HepG2 (cell line): ENCODE measurements around the gene NEURL4. TPM values are rescaled to one million over a fixed set of nuclear protein-coding genes. Genes with fewer than 3 reads are reported as not detected.

Experiments
- CBX5 ChIP-seq: sonication (generic); formaldehyde crosslinking; IDR thresholded peaks from 2 replicates; pipeline ENCODE4 v1.4.0; 2020; ENCODE audit warnings: missing genetic modification reagents, borderline replicate concordance
- REL ChIP-seq: sonication (generic); formaldehyde crosslinking; conservative IDR thresholded peaks from 2 replicates; pipeline ENCODE4 v1.8.0; 2022; ENCODE audit warnings: mild to moderate bottlenecking, missing genetic modification reagents, moderate library complexity
- ZNF407 ChIP-seq: sonication (generic); formaldehyde crosslinking; IDR thresholded peaks from one replicate; pipeline ENCODE4 v1.5.1; 2020; ENCODE audit warnings: mild to moderate bottlenecking, missing genetic modification reagents; ENCODE audit errors: not compliant biosample characterization
- ZNF616 ChIP-seq: sonication (generic); formaldehyde crosslinking; IDR thresholded peaks from 2 replicates; pipeline ENCODE4 v1.5.0; 2020; ENCODE audit warnings: low read depth, mild to moderate bottlenecking, missing genetic modification reagents
- ZSCAN12 ChIP-seq: sonication (generic); formaldehyde crosslinking; IDR thresholded peaks from 2 replicates; pipeline ENCODE4 v1.9.0; 2021; ENCODE audit warnings: mild to moderate bottlenecking, missing genetic modification reagents
- polyA plus RNA-seq, 8 experiments: library from polyadenylated mRNA; depleted of rRNA in 3 of 8; stranded (reverse) in 7 of 8; unstranded in 1 of 8; fragments of >200 nt; fragmentation: Illumina TruSeq in 4 of 8; extraction: Trizol in 4 of 8; gene quantifications; 2 replicates each; pipeline versions ENCODE4 v1.2.1 to v1.2.3, GENCODE V29; 2011 to 2016; ENCODE audit warnings: low read depth in 4 of 8, missing spikeins in 1 of 8, mixed read lengths in 1 of 8; ENCODE audit not compliant: insufficient read depth in 1 of 8
- total RNA-seq, 5 experiments: library from RNA; depleted of rRNA; stranded (reverse); fragments of >200 nt; fragmentation: Illumina TruSeq; extraction: Trizol; gene quantifications; 2 replicates each; pipeline ENCODE4 v1.2.3, GENCODE V29; 2016; ENCODE audit warnings: low read depth in 1 of 5

Gene NEURL4
- total and polyA plus RNA-seq, 2 of the 13 experiments (the other 11 are each of a cell fraction or from before 2014, with no cell fraction given): 14.8 to 15.7 TPM

- TF ChIP-seq ZNF407 (CRISPR knock-in tag): no peak
- TF ChIP-seq CBX5: no peak
- TF ChIP-seq ZNF616 (CRISPR knock-in tag): no peak
- no peak for TF ChIP-seq REL (CRISPR knock-in tag)
- no peak for TF ChIP-seq ZSCAN12 (CRISPR knock-in tag)
Observed at GRCh38 chr17:7351665-7352502, 22.7 kb upstream of the NEURL4 start, which contains the start of gene KCTD11 (continued).
